ENCODE measurements around the gene IQSEC3.

- no peak for TF ChIP-seq POLR2A (IDR thresholded peaks at IDR 0.05; ENCODE audit: low read length)
- TF ChIP-seq GATA1 (IDR thresholded peaks at IDR 0.05; ENCODE audit: low read depth, low read length): no peak
These were observed 137.1 kb downstream of the IQSEC3 start for GRCh38 chr12:203462-204260.

Data from erythroblast (primary cell).